HG03103 (cell line): Measurements from ENCODE around the gene LY6G6C.
"Not testable (repeated sequence)": the region's sequence is repeated elsewhere in the genome, so short reads cannot be mapped to it uniquely, and the experiment has no call there.

Experiments used
- ATAC-seq: cut with Tn5 transposase; IDR thresholded peaks from one replicate; pipeline ENCODE4 v1.9.1; 2021; ENCODE audit warnings: low read depth; ENCODE audit not compliant: unreplicated experiment

LY6G6C gene

GRCh38 chr6:31709157-31709556 lies 12.4 kb downstream of the LY6G6C start:
- not testable (repeated sequence) for ATAC-seq

GRCh38 chr6:31708224-31708623 lies 13.3 kb downstream of the LY6G6C start:
- no peak for ATAC-seq

- no peak for ATAC-seq
Measured at GRCh38 chr6:31707701-31708100, 13.8 kb downstream of the LY6G6C start.

GRCh38 chr6:31706599-31706998 lies 14.9 kb downstream of the LY6G6C start, which contains the start of gene LY6G6F:
Gene LY6G6F (plus strand): TSS chr6:31706866. CDS start chr6:31706907, 41 bp downstream.
- ATAC-seq, result no peak

- no peak for ATAC-seq
Measured at GRCh38 chr6:31705931-31706330, 15.6 kb downstream of the LY6G6C start.

GRCh38 chr6:31702819-31703716 lies 18.5 kb downstream of the LY6G6C start, which contains the start of gene ABHD16A:
Gene ABHD16A (minus strand): TSS chr6:31703324. CDS start chr6:31703281, 43 bp downstream.
- peak; percentile 85 for ATAC-seq

GRCh38 chr6:31702405-31702818 lies 19.1 kb downstream of the LY6G6C start:
- ATAC-seq, result no peak

- no peak for ATAC-seq
Measured at GRCh38 chr6:31701666-31702404, 19.7 kb downstream of the LY6G6C start.

GRCh38 chr6:31700740-31701401 lies 20.7 kb downstream of the LY6G6C start:
- no peak for ATAC-seq

GRCh38 chr6:31697555-31697954 lies 24.0 kb downstream of the LY6G6C start:
- ATAC-seq, result no peak

GRCh38 chr6:31693535-31693934 lies 28.0 kb downstream of the LY6G6C start:
- no peak for ATAC-seq

- no peak for ATAC-seq
Measured at GRCh38 chr6:31692886-31693285, 28.7 kb downstream of the LY6G6C start.

GRCh38 chr6:31692353-31692752 lies 29.2 kb downstream of the LY6G6C start:
- no peak for ATAC-seq

GRCh38 chr6:31691564-31692108 lies 29.9 kb downstream of the LY6G6C start:
- ATAC-seq, result no peak

GRCh38 chr6:31691078-31691463 lies 30.5 kb downstream of the LY6G6C start:
- no peak for ATAC-seq

- ATAC-seq, result no peak
Measured at GRCh38 chr6:31690231-31691077, 31.1 kb downstream of the LY6G6C start.

- ATAC-seq, result no peak
Measured at GRCh38 chr6:31689249-31690110, 32.1 kb downstream of the LY6G6C start.

- no peak for ATAC-seq
Measured at GRCh38 chr6:31687860-31688693, 33.5 kb downstream of the LY6G6C start.
